ENCODE results near the gene CDC42EP2.

GRCh38 chr11:65303555-65303954 lies 11.1 kb upstream of the CDC42EP2 start:
- TF ChIP-seq POLR2A (IDR thresholded peaks at IDR 0.05) = no peak
- TF ChIP-seq CTCF (IDR thresholded peaks at IDR 0.05) = no peak

All from testis (tissue), 2 donors.